ENCODE results near the gene SIAH3.

SIAH3 gene

DNA sequence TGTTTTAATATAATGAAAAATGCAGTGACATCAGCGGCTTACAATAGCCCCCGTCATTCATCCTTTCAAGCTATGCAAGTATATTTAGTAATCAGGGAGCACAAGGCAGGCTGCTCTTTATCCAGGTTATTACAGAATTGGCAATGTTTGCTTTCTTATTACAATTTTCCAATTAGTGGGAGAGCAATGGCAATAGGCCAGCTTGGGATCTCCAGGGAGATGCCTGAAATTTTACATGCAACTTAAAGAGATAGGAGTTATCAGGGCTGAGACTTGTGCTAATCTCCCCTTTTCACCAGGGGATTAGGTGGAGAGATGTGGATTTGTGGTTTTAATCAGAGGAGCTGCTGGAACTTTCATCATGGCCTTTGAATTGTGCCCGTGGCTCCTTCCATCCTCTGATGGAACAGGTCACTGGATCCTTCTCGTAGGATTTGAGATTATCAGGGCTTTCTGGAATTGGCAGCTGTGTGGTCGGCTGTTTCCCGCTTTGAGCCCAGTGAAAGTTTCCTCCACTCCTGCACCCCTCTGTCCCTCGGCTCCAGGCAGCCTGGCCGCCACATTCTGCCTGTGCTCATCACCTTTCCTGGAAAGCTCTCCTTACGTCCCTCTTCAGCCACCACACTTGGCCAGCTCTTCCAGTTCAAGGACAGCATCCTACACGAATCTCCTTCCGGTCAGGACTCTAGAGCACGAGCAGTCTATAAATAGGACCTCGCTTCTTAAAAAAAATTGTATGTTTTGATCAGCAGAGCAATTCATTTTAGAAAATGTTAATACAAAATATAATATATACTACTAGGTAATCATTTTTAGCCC lies 102.4 kb downstream of the SIAH3 start:
- in situ Hi-C loops (cut with MboI; ENCODE audit: low sequenced_read_pairs) = no loop called here

DNA sequence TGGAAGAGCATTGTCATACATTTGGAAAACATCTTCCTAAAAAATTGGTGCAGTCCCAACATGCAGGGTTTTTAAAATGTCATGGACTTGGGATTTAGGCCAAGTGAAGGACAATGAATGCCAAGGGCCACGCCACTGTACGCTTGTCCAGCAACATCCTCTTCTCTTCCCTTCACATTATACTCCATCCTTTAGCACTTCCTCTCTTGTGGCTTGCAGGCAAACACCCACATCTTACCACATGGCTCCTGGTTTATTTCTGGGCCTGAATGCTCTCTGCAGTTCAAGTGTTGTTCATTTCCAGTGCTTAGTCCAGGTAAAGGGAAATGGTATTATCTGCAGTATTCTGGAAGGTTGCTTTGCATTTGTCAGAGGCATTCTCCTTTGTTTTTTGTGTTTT lies 104.5 kb downstream of the SIAH3 start:
- in situ Hi-C loops (cut with MboI; ENCODE audit: low sequenced_read_pairs) = no loop called here

DNA sequence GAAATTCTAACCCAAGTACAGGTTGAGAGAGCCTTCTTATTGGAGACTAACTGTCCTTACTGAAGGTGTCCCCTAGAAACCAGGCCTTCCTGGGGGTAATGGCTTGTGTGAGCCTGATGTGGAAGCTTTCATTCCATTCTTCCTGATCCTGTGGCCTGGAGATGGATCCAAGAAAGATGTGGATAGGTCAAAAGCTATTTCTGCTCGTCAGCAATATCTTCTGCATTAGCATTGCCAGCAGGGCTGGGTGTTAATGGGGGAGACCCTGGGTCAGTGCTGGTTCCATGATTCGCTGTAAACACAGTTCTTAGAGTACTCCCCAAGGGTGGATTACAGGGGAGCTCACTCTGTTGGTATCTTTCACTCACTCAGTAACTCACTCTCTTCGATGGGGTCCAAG lies 106.6 kb downstream of the SIAH3 start:
- in situ Hi-C loops (cut with MboI; ENCODE audit: low sequenced_read_pairs) = no loop called here

DNA sequence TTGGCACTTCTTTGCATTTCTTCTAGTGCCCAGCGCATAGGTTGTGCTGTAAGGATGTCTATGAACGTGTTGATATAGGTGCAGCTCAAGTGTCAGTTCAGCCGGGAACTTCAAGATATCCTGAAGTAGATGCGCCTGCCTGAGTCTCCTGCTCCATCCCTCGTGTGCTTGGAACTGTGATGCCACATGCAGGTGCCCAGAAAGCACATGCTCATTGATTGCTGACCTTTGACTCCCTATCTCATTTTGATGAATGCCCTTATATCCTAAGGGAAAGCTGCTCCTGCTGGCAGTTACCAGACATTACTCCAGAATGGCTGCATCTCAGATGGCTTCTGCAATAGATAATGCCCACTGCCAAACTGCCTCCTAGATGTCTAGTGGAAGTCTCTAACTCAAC lies 108.6 kb downstream of the SIAH3 start:
- in situ Hi-C loops (cut with MboI; ENCODE audit: low sequenced_read_pairs) = no loop called here

DNA sequence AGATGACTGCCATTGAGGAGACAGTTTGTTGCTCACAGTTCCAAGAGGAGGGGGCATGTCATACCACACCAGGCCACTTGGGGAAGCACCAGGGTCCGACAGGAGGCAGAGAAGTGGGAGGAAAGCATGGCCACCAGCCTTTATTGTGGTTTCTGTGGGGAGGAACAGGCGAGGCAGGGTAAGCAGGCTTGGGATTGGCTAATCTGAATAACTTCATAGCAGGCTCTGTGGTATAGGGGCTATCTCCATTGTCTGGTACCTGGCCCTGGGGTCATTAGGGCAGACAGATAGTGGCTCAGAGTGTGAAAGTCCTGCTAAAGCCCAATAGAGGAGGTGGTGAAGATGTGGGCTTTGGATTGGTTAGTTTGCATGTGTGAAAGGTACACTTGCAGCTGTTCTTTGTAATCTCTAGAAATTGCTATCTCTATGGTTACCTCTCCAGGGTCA lies 114.0 kb downstream of the SIAH3 start:
- in situ Hi-C loops (cut with MboI; ENCODE audit: low sequenced_read_pairs) = no loop called here

DNA sequence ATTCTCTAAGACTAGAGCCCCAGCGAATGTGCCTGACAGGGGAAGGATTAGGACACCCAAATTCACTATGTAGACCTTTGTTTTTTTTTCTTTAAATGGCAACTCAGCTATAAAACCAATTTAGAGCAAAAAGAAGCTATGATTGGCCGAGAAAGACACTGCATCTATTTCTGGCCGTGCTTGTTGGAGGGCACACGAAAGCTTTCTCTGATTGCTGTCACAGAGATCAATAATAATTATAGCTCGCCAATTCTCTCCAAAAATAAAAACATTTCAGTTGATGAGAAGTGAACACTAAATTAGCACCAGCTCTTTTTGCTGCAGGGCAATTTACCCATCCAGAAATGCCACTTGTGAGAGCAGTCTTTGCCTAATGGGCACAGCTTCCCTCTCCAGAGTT lies 118.2 kb downstream of the SIAH3 start:
- in situ Hi-C loops (cut with MboI; ENCODE audit: low sequenced_read_pairs) = no loop called here

DNA sequence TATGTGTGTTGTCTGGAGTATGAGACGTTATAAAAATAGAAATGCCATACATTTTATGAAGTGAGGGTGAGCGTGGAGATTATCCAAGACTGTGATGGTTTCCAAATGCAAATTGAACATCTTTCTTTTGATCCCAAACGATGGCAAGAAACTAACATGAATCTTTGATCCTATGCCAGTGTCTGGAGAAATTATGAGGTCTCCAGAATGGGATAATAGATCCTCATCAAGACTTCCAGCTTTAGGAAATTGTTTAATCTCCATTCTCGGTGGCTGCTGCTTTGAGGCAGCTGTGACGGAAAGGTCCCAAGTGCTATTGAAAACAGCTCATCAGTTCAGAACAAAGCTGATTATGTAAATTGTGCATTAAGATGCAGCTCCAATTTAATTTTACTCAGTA lies 118.6 kb downstream of the SIAH3 start:
- in situ Hi-C loops (cut with MboI; ENCODE audit: low sequenced_read_pairs) = no loop called here

DNA sequence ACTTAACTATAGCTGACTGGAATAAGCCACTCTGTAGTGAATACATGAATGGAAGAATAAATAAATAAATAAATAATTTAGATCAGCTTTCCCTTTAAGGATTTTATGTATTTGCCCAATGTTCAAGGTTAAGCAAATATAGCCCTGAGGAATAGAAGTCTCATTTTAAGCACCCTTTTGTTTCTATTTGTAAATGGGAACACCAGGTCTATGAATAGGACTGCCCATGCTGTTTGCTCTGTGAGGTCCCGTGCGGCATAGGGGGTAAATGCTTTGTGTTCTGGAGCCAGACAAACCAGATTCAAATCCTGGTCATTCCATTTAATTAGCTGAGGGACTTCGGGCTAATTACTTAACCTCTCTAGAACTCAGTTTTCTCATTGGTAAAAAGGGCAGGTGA lies 120.1 kb downstream of the SIAH3 start:
- in situ Hi-C loops (cut with MboI; ENCODE audit: low sequenced_read_pairs) = no loop called here

DNA sequence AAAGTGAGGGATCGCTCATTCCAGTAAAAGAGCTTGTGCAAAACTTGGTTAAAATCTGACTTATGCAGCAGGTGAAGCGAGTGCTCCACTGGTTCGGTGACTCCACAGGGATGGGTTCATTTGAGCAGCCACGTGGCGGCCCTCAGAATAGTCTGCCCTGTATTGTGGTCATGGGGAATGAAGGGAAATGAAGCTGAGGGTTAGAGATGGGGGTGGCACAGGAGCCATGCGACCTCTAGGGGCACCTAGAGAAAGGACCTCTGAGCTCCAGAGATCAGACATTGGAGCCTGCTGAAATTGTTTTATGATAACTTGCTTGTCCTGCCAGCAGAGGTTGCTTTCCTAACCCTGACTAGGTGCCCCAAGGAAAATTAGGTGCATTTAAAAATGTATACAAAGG lies 122.8 kb downstream of the SIAH3 start:
- in situ Hi-C loops (cut with MboI; ENCODE audit: low sequenced_read_pairs) = no loop called here
